ENCODE results near the gene NF1. TPM values are rescaled to one million over a fixed set of nuclear protein-coding genes. Genes with fewer than 3 reads are reported as not detected.
A peak's percentile ranks its signal among the peaks of the same experiment; 100 is the strongest.

Gene NF1
- total RNA-seq, 1 donor from 2014 or later: 53.1 TPM

DNA sequence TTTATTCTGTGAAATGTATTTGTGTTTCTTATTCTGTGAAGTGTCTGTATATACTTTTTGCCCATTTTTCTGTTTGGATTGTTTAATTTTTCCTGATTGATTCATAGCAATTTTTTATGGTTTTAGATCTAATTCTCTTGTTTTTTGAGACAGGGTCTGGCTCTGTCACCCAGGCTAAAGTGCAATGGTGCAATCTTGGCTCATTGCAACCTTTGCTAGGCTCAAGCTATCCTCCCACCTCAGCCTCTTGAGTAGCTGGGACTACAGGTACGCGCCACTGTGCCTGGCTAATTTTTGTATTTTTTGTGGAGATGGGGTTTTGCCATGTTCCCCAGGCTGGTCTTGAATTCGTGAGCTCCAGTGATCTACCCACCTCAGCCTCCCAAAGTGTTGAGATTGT, 31.5 kb downstream of the NF1 start:
- no peak for ATAC-seq
- H3K27ac ChIP-seq: no peak overlapping the region
- H3K4me3 ChIP-seq: no peak overlapping the region
- no peaks in the 10 kb centered on the region for H3K36me3 ChIP-seq
- no peaks in the 10 kb centered on the region for H3K9me3 ChIP-seq
- intact Hi-C loops (cut with DNase I): no loop called here
- H3K4me1 ChIP-seq: peaks cover 5% of the 10 kb centered on the region
- H3K27me3 ChIP-seq (ENCODE audit: low read depth): no peaks in the 10 kb centered on the region
- DNase-seq: no peak
- no peak for TF ChIP-seq CTCF (IDR thresholded peaks at IDR 0.05)

DNA sequence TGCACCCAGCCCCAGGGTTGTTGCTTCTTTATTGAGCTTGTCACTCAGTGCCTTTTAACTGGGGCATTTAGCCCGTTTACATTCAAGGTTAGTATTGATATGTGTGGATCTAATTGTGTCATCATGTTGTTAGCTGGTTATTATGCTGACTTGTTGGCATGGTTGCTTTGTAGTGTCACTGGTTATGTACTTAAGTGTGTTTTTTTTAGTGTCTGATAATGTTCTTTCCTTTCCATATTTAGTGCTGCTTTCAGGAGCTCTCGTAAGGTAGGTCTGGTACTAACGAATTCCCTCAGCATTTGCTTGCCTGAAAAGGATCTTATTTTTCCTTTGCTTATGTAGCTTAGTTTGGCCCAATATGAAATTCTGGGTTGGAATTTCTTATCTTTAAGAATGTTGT, 33.5 kb downstream of the NF1 start:
- TF ChIP-seq CTCF (IDR thresholded peaks at IDR 0.05): no peak
- H3K27ac ChIP-seq: no peak overlapping the region
- intact Hi-C loops (cut with DNase I): no loop called here
- H3K36me3 ChIP-seq: no peaks in the 10 kb centered on the region
- no peaks in the 10 kb centered on the region for H3K27me3 ChIP-seq (ENCODE audit: low read depth)
- no peaks in the 10 kb centered on the region for H3K9me3 ChIP-seq
- ATAC-seq (no peak), DNase-seq (no peak)
- H3K4me1 ChIP-seq: peaks cover 5% of the 10 kb centered on the region
- H3K4me3 ChIP-seq: no peak overlapping the region

DNA sequence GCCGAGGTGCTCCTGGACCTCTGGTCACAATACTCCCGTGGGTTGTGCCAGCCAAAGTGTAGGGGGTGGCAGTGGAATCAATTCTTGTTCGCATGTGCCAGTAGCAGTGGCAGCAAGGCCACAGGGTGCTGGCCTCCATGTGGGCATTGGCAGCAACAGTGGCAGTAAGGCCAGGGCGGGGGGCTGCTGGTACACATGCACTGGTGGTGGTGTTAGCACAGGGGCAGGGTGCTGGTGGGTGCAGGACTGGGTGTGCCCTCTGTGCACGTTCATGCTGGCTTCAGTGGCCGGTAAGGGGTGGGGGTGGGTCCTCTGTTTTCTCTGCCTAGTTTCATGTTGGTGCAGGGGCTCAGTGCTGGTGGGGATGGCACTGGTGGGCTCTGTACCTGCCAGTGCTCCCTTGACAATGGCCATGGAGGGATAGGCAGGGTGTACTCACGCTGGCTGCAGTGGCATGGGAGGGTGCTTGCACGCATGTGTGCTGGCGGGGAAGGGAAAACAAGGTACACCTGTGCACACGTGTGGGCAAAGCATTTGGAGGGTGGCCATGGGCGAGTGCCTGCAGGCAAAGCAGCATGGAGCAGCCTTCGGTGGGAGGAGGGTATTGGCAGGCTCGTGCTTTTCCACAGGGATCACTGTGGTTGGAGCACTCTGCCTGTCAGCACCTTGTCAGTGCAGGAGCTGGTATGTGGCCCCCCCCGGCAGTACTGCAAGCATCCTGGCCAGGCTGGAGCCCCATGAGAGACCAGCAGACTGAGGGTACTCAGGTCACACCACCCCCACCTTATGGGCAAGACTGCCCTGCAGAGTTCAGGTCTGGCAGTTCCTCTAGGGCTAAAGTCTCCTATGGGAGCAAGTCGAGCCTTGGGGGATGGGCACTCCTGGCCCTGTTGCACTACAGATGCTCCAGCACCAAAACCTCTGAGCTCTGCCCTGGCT, 35.8 kb downstream of the NF1 start:
- ATAC-seq: peak; percentile 12 to 32
- no peaks in the 10 kb centered on the region for H3K27me3 ChIP-seq (ENCODE audit: low read depth)
- no peak for TF ChIP-seq CTCF (IDR thresholded peaks at IDR 0.05)
- no peaks in the 10 kb centered on the region for H3K36me3 ChIP-seq
- H3K4me3 ChIP-seq: no peak overlapping the region
- H3K27ac ChIP-seq: no peak overlapping the region
- intact Hi-C loops (cut with DNase I): no loop called here
- no peaks in the 10 kb centered on the region for H3K9me3 ChIP-seq
- DNase-seq: no peak
- peaks cover 5% of the 10 kb centered on the region for H3K4me1 ChIP-seq

GRCh38 chr17:31131299-31131698, 36.5 kb downstream of the NF1 start:
- Histone ChIP-seq H3K9me3 (no peaks in the 10 kb centered on the region), H3K27ac (no peak overlapping the region), H3K4me3 (no peak overlapping the region), H3K4me1 (peaks cover 5% of the 10 kb centered on the region), H3K36me3 (no peaks in the 10 kb centered on the region), H3K27me3 (ENCODE audit: low read depth) (no peaks in the 10 kb centered on the region)
- ATAC-seq (no peak), DNase-seq (no peak)
- no peak for TF ChIP-seq CTCF (IDR thresholded peaks at IDR 0.05)
- intact Hi-C loops (cut with DNase I): no loop called here

DNA sequence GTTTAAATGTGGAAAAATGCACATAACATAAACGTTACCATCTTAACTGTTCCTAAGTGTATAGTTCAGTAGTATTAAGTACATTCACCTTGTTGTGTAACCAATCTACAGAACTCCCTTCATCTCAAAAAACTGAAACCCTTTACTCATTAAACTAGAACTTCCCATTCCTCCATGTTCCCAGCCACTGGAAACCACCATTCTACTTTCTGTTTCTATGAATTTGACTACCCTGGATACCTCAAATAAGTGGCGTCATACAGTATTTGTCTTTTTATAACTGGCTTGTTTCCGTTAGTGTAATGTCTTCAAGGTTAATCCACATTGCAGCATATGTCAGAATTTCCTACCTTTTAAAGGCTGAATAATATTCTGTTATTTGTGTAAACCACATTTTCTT, 38.2 kb downstream of the NF1 start:
- Histone ChIP-seq H3K9me3 (no peaks in the 10 kb centered on the region), H3K27me3 (ENCODE audit: low read depth) (no peaks in the 10 kb centered on the region), H3K27ac (no peak overlapping the region), H3K4me1 (peaks cover 5% of the 10 kb centered on the region), H3K36me3 (no peaks in the 10 kb centered on the region), H3K4me3 (no peak overlapping the region)
- intact Hi-C loops (cut with DNase I): no loop called here
- ATAC-seq (no peak), DNase-seq (no peak)
- TF ChIP-seq CTCF (IDR thresholded peaks at IDR 0.05): no peak

Measured in lower lobe of right lung (tissue), 2 donors.